OCI-LY3 (cell line): ENCODE measurements around the gene TMEM89.

ENCODE experiments used
- CTCF ChIP-seq: fragments of 200-600, 300-600 bp; sonication (generic); IDR thresholded peaks from 2 replicates; pipeline ENCODE4 v1.5.1; 2014; ENCODE audit warnings: antibody characterized with exemption, low read length, low read depth
- EZH2phosphoT487 ChIP-seq: fragments of 200-600 bp; shearing (Covaris generic); IDR thresholded peaks from 2 replicates; pipeline ENCODE4 v1.6.1; 2018; ENCODE audit warnings: antibody characterized with exemption, mixed run types, low read depth

GRCh38 chr3:48625600-48625999 is 4.0 kb upstream of the TMEM89 start:
- TF ChIP-seq CTCF (no peak), EZH2phosphoT487 (no peak)
